Stimulated activated CD4-positive, alpha-beta T cell treated with anti-CD3 and anti-CD28 coated beads, Interleukin-12 subunit alpha, Interleukin-12 subunit beta, amount 100 ng/mL, for 24 hours (primary cell): ENCODE results near the gene WWC1.

Source experiments
- DNase-seq, 2 experiments: peaks; one replicate each; pipeline ENCODE4 v3.0.0-alpha.2; 2020; ENCODE audit warnings: low read depth in 2 of 2

Gene WWC1

GRCh38 chr5:168482361-168482760 is 190.9 kb downstream of the WWC1 start:
- no peak for DNase-seq

DNA sequence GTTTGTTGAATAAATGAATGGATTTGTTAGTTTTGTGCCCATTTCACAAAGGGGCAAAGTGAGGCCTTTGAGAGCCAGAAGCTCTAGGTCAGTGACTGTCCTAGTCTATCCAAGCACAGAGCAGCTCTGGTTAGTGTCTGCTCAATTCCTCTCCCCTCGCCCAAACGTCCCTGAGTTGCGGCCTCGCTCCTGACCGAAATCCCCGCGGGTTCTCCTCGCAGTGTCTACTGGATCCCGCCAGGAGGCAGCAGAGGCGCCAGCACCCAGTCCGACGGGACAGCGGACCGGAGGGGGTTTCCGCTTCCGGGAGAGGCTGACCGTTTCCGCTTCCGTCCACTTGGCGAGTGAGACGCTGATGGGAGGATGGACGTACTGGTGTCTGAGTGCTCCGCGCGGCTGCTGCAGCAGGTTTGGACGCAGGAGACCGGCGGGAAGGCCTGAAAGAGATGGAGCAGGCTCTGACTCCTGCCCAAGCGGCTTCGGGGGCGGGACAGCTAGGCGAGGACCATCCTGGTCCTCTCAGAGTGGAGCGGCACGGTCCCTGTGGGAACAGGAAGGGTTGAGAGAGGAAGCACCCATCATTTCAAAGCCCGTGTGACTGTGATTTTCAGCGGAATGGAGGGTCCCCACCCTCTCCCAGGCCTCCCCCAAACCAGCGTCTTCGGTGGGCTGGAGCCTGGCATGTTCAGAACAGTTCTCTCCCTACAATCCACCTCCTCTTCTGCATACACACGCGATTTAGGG is 194.9 kb downstream of the WWC1 start, which contains the start of gene RARS1:
Gene RARS1 (plus strand): TSS at position 336 of the 744 bp plus-strand sequence. CDS start 28 bp downstream, at position 364.
- DNase-seq, result peak; percentile 85 to 87

DNA sequence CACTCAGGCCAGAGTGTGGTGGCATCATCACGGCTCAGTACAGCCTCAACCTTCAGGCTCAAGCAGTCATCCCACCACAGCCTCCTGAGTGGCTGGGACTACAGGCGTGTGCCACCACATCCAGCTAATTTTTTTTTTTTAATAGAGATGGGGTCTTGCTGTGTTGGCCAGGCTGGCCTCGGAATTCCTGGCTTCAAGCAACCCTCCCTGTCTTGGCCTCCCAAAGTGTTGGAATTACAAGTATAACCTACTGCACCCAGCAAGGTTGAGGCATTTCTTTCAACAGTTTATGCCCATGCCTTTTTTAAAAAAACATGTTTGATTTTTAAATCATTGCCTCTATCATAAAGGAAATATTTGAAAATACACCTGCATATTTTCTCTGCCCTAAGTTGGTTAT is 197.6 kb downstream of the WWC1 start:
- no peak for DNase-seq

GRCh38 chr5:168494057-168494555 is 202.7 kb downstream of the WWC1 start:
- no peak for DNase-seq

GRCh38 chr5:168502563-168503237 is 211.3 kb downstream of the WWC1 start:
- DNase-seq, result no peak

DNA sequence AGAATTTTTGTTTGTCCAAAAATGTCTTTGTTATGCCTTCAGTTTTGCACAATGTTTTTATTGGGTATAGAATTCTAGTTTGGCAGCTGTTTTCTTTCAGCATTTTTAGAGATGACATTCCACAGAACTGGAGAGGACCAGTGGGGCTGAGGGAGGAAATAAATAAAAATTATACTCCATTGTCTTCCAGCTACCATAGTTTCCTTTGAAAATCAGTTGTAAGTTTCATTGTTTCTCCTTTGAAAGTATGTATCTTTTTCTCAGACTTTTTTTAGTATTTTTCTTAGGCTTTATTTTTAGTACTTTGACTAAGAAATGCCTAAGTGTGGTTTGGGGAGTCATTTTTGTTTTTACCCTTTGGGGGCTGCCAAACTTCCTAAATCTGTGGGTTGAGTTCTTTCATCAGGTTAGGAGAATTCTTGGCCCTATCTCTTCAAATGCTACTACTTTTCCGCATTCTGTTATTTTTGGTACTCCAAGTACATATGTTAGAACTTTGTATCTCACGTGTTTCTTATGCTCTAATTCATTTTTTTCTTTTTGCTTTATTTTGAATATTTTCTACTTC is 222.5 kb downstream of the WWC1 start:
- no peak for DNase-seq
